Activated naive CD8-positive, alpha-beta T cell (primary cell): Measurements from ENCODE around the gene LMF2.
A peak's percentile ranks its signal among the peaks of the same experiment; 100 is the strongest.

Experiments used
- H3K27ac Mint-ChIP-seq: one replicate; pipeline ENCODE4 v1.8.0; 2021; ENCODE audit warnings: mixed read lengths
- H3K27me3 Mint-ChIP-seq: one replicate; pipeline ENCODE4 v1.8.0; 2021; ENCODE audit warnings: mixed read lengths
- H3K36me3 Mint-ChIP-seq: one replicate; pipeline ENCODE4 v1.8.0; 2021; ENCODE audit warnings: mixed read lengths
- H3K4me1 Mint-ChIP-seq: one replicate; pipeline ENCODE4 v1.8.0; 2021; ENCODE audit warnings: low read depth, mixed read lengths
- H3K4me3 Mint-ChIP-seq: one replicate; pipeline ENCODE4 v1.8.0; 2021; ENCODE audit warnings: mild to moderate bottlenecking, mixed read lengths
- H3K9me3 Mint-ChIP-seq: one replicate; pipeline ENCODE4 v1.8.0; 2021; ENCODE audit warnings: low read depth, mixed read lengths

Gene LMF2

DNA sequence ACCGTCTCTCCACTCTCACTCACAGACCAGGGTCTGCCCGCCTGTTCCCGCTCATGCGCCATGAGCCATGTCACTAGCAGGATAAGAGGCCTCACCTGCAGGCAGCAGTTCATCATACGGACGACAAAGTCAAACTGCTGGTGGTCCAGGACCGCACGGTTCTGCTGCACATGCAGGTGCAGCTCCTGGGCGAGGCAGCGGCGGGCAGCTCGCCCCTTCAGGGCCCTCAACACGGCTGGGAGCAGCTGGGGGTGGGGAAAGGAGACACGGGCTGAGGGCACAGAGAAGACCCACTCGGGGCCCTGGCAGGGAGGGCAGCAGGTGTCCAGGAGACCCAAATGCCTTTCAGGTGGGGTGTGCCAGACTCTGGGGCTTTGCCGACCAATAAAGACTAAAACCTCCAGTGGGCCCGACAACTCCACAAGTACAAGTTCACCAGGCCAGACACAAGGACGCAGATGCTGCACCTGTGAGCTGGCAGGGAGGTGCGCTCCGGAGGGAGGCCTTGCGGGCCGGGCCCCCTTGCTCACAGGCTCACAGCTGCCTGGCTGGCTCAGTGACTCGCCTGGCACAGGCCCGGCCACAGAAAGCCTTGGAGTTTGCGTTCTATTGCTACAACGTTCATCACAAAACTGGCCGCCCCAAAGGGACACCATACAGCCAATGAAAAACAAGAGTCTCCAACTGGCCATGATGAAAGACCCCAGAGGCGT is 44.2 kb downstream of the LMF2 start:
- H3K4me1 Mint-ChIP-seq = peaks cover 18% of the 10 kb centered on the region
- no peaks in the 10 kb centered on the region for H3K27me3 Mint-ChIP-seq
- H3K27ac Mint-ChIP-seq = no peak overlapping the region
- no peak overlapping the region for H3K4me3 Mint-ChIP-seq
- H3K36me3 Mint-ChIP-seq = peaks cover 4% of the 10 kb centered on the region
- H3K9me3 Mint-ChIP-seq = no peaks in the 10 kb centered on the region

DNA sequence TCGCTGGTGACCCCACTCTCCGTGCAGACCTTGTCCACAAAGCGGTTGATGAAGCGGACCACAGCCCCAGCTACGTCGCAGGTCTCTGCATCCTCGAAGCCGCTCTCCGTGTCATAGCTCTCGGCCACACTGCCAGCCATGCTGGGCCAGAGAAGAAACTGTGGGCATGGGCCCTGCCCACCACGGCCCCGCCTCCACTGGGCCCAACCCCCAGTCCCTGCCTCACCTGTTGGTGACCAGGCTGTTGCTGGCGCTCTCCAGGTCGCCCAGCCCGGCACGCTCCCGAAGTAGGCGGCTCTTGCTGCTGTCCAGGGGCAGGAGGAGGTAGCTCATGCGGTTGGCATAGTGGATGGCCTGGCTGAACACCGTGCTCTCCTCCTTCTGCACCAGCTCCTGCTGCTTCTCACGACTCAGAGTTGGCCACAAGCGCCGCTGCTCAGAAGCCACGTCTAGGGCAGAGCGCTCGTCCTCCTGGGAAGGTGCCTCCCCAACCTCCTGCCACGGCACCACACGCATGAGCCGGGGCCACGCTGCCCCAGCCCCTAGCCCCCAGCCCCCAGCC is 45.4 kb downstream of the LMF2 start:
- Mint-ChIP-seq H3K27me3 (no peaks in the 10 kb centered on the region), H3K36me3 (peaks cover 4% of the 10 kb centered on the region), H3K9me3 (no peaks in the 10 kb centered on the region), H3K4me1 (peaks cover 10% of the 10 kb centered on the region), H3K4me3 (no peak overlapping the region), H3K27ac (no peak overlapping the region)

DNA sequence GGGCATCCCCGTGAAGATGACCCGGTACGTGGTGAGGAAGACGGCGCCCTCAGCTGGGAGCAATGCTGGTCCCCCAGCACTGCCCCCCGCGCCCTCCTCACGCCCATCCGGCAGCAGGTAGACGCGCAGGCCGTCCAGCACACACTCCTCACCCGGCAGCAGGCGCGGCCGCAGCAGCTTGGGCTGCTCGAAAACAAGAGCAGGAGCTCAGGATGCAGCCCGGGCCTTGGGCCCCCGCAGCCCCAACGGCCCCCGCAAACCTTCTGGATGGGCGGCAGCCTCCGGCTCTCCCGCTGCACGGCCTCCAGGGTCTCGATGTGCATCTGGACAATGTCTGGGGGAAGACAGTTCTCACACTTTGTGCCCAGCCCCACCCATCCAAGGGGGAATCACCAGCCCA is 46.0 kb downstream of the LMF2 start:
- H3K36me3 Mint-ChIP-seq = no peaks in the 10 kb centered on the region
- H3K4me1 Mint-ChIP-seq = peaks cover 5% of the 10 kb centered on the region
- H3K27me3 Mint-ChIP-seq = no peaks in the 10 kb centered on the region
- H3K4me3 Mint-ChIP-seq = no peak overlapping the region
- H3K9me3 Mint-ChIP-seq = no peaks in the 10 kb centered on the region
- H3K27ac Mint-ChIP-seq = no peak overlapping the region

DNA sequence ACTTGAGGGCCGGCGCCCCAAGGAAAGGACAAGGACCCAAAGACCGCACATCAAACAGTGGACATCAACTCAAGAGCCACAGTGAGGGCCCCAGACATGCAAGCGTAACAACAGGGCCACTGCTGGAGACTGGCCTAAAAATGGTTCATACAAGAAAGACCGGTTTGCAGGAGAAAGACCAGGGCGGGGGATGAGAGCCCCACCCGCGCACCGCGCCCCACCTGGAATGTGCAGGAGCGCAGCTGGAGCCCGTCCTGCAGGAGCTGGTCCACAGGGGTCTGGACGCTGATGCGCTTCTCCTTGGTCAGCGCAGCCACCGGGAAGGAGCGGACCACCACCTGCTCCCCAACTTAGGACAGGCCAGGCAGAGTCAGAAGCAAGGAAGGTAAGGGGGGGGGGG is 46.6 kb downstream of the LMF2 start:
- Mint-ChIP-seq H3K4me1 (peaks cover 2% of the 10 kb centered on the region), H3K4me3 (no peak overlapping the region), H3K27me3 (no peaks in the 10 kb centered on the region), H3K27ac (no peak overlapping the region), H3K36me3 (no peaks in the 10 kb centered on the region), H3K9me3 (no peaks in the 10 kb centered on the region)

DNA sequence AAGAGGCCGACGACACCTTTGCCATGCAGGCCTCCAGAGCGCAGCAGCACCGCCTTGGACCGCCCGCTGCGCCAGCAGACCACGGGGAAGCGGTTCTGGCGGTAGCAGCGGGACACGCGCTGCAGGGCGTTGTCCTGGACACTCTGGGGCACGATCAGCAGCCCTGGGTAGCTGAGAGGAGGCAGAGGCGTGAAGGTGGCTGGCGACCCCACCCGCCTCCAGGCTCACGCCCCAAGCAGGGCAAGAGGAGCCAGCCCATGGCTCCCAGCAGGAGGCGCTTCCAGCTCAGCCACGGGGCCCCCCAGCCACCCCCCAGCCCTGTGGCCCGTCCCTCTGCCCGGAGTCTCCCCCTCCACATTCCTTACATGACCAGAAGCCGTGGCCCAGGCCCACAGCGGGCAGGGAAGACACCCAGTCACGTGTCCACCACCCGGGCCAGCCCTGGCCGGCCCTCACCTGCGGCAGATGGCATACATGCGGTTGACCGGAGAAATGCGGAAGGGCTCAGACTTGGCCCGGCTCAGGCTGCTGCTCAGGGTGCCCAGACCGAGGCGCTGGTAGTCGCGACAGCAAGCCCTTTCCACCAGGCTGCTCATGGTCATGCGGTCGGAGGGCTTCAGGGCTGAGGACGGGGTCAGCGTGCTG is 47.9 kb downstream of the LMF2 start:
- Mint-ChIP-seq H3K27me3 (no peaks in the 10 kb centered on the region), H3K4me1 (peaks cover 2% of the 10 kb centered on the region), H3K9me3 (no peaks in the 10 kb centered on the region), H3K27ac (no peak overlapping the region), H3K4me3 (no peak overlapping the region), H3K36me3 (no peaks in the 10 kb centered on the region)

DNA sequence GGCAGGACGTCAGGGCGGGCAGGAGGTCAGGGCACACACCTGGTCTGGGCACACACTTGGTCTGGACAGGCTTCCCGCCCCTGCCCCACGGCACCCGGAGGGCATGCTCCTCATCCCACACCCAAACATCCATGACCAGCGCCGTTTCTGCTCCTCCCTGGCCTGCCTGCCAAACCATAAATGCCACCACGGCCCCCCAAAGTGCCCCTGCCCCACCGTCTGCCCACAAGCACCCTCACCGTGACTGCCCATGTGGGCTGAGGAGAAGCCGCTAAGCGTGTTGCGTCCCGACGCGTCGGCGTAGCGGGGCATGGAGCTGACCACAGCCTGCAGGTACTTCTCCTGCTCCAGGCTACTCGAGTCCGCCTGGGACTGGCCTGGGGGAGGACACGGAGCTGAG is 48.5 kb downstream of the LMF2 start:
- H3K27me3 Mint-ChIP-seq = no peaks in the 10 kb centered on the region
- H3K27ac Mint-ChIP-seq = no peak overlapping the region
- H3K4me3 Mint-ChIP-seq = no peak overlapping the region
- peaks cover 2% of the 10 kb centered on the region for H3K4me1 Mint-ChIP-seq
- H3K36me3 Mint-ChIP-seq = no peaks in the 10 kb centered on the region
- no peaks in the 10 kb centered on the region for H3K9me3 Mint-ChIP-seq

DNA sequence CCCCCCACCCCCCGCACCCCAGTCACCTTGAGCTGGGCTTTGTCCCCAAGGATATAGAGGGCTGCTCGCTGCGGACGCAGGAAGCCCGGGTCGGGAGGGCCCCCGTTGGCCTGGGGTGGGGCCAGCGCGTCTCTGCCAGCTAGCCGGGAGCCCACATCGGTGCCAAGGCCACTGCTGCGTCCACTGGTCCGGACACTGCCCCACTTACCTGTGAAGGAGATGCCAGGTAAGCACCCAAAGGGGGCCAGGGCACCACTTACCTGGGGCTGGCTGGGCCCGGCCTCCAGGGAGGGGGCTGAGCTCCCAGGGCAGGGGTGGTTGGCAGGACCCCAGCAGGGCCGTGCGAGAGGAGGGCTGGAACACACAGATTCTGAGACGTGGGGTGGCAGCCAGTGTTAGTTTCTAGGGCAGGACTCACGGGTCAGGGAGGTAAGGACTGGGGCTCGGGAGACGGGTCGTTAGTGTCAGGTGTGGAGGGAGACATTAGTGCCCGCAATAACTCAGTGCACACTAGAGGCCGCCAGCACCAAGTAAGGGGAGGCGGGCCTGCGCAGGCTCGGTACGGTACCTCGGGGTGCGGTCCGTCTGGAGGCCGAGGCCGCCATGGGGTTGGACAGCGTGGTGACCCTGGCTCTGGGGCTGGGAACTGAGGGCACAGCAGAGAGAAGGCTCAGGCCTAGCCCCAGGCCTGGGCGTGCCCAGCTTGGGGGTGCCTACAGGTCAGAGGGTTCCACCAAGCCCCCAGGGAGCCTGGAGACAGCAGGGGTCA is 50.9 kb downstream of the LMF2 start:
- Mint-ChIP-seq H3K9me3 (no peaks in the 10 kb centered on the region), H3K27ac (peak overlapping the region; percentile 17), H3K4me3 (no peak overlapping the region), H3K27me3 (no peaks in the 10 kb centered on the region), H3K4me1 (peaks cover 9% of the 10 kb centered on the region), H3K36me3 (peaks cover 2% of the 10 kb centered on the region)

DNA sequence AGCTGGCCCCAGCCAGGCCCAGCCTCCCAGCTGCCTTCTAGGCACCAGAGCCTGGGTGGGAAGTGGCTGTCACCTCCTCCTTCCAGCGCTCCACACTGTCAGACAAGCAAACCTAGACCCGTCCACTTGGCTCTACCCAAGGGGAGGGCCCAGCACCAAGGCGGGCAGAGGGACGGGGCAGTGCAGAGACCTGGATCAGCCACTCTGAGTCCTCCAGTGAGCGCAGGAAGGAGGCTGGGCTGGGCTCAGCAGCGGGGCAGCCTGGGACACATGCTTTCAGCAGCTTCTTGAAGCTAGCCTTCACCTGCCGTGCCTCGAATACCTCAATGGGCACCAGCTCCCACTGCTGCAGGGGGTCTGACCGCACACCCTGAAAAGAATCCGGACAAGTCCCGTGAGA is 51.5 kb downstream of the LMF2 start:
- H3K36me3 Mint-ChIP-seq = peaks cover 2% of the 10 kb centered on the region
- H3K4me1 Mint-ChIP-seq = peaks cover 13% of the 10 kb centered on the region
- H3K27me3 Mint-ChIP-seq = no peaks in the 10 kb centered on the region
- H3K4me3 Mint-ChIP-seq = no peak overlapping the region
- H3K27ac Mint-ChIP-seq = peak overlapping the region; percentile 50
- no peaks in the 10 kb centered on the region for H3K9me3 Mint-ChIP-seq

DNA sequence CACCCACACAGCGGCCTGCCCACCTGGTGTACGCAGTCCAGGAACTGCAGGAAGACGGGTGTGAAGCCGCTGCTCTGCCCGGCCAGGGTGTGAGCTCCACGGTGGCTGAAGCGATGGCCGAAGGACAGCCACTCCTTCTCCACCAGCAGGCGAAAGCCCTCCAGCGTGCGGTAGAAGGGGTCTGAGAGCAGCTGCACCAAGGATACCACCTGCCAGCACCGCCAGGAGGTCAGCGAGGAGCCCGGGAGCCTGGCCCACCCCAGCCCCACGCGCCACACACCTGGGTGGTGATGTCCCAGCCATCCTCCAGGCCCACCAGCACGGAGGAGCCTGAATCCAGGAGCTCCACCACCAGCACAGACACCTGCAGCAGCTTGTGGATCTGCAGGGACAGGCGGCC is 52.3 kb downstream of the LMF2 start:
- Mint-ChIP-seq H3K36me3 (peaks cover 5% of the 10 kb centered on the region), H3K9me3 (no peaks in the 10 kb centered on the region), H3K27me3 (no peaks in the 10 kb centered on the region), H3K4me3 (no peak overlapping the region), H3K27ac (no peak overlapping the region), H3K4me1 (peaks cover 15% of the 10 kb centered on the region)

DNA sequence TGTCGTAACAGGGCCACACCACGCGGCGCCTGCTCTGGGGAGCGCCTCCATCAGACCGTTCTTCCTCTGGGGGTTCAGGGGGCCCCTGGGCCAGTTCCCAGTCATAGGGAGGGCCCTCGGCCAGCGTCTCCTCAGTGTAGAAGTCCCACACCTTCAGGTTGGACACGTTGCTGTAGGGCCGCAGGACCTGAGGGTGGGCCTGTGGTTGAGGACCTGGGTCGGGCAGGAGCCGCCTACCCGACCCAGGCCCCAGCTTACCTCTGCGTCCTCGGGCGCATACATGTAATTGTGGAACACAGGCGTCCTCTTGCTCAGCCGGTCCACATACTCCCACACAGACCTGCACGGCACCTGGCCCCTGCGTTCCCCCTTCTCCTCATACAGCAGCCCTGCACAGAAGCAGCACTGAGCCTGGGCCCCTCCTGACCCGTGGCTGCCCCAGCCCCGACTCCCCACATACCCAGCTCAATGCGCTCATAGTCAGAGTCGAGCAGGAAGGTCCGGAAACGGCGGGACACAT is 52.9 kb downstream of the LMF2 start:
- peaks cover 5% of the 10 kb centered on the region for H3K36me3 Mint-ChIP-seq
- H3K27ac Mint-ChIP-seq = no peak overlapping the region
- H3K4me1 Mint-ChIP-seq = peaks cover 18% of the 10 kb centered on the region
- no peaks in the 10 kb centered on the region for H3K27me3 Mint-ChIP-seq
- no peaks in the 10 kb centered on the region for H3K9me3 Mint-ChIP-seq
- H3K4me3 Mint-ChIP-seq = no peak overlapping the region
